Right atrium auricular region (tissue), 2 donors: ENCODE data around the gene VWA8. TPM values are rescaled to one million over a fixed set of nuclear protein-coding genes. Genes with fewer than 3 reads are reported as not detected.
A peak's percentile ranks its signal among the peaks of the same experiment; 100 is the strongest.

Experiments used
- DNase-seq: peaks from one replicate; pipeline ENCODE4 v3.0.0-alpha.2; 2019; ENCODE audit warnings: low spot score
- H3K27ac ChIP-seq, 2 donors: fragments of 200-600 bp; sonication (generic); 1 replicate in 1 of 2; 2 replicates in 1 of 2; pipeline ENCODE4 v1.5.1; 2016 to 2019
- H3K27me3 ChIP-seq, 2 donors: fragments of 200-600 bp; sonication (generic); one replicate each; pipeline versions ENCODE4 v1.5.1 to v1.6.0; 2017 to 2019
- H3K36me3 ChIP-seq: fragments of 200-600 bp; sonication (generic); one replicate; pipeline ENCODE4 v1.5.1; 2016
- H3K4me1 ChIP-seq, 2 donors: fragments of 200-600 bp; sonication (generic); one replicate each; pipeline versions ENCODE4 v1.5.1 to v1.6.0; 2017 to 2019
- H3K4me3 ChIP-seq, 2 donors: fragments of 200-600 bp; sonication (generic); 1 replicate in 1 of 2; 2 replicates in 1 of 2; pipeline ENCODE4 v1.5.1; 2017 to 2019; ENCODE audit warnings: mild to moderate bottlenecking in 1 of 2, moderate library complexity in 1 of 2
- H3K9me3 ChIP-seq, 2 donors: fragments of 200-600 bp; sonication (generic); one replicate each; pipeline ENCODE4 v1.5.1; 2019
- total RNA-seq, 2 donors: library from RNA; depleted of rRNA; stranded (reverse); fragments of >200 nt; gene quantifications; one replicate each; pipeline ENCODE4 v1.1.0, GENCODE V29; 2016
- TF ChIP-seq, protein P1 (sequence below), 2 donors: fragments of 200-600 bp; sonication (generic); IDR thresholded peaks; one replicate each; pipeline ENCODE4 v1.5.1; 2019; ENCODE audit warnings: antibody characterized with exemption in 2 of 2

Gene VWA8
- total RNA-seq, 2 donors from 2014 or later: 25.9 to 32.8 TPM

DNA sequence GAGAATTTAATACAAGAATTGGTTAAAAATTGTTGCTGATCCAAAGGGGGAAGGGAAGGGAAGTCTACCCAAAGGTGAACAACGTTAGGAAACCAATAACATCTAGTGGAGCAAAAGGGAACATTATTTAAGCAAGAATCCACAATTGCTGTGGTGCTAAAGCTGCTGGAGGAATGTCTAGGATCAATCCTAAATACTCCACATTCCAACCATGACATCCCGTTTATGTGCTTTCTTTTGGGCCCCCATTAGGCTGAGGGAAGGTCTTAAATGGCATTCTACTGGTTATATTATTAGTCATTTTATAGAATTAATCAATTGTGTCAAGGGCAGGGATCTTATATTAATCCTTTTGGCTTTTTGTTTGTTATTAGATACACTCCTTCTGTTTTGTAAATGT lies 39.9 kb upstream of the VWA8 start:
- no peaks in the 10 kb centered on the region for H3K27me3 ChIP-seq
- no peak overlapping the region for H3K4me3 ChIP-seq
- H3K36me3 ChIP-seq: no peaks in the 10 kb centered on the region
- no peak for DNase-seq
- TF ChIP-seq, protein P1, sequence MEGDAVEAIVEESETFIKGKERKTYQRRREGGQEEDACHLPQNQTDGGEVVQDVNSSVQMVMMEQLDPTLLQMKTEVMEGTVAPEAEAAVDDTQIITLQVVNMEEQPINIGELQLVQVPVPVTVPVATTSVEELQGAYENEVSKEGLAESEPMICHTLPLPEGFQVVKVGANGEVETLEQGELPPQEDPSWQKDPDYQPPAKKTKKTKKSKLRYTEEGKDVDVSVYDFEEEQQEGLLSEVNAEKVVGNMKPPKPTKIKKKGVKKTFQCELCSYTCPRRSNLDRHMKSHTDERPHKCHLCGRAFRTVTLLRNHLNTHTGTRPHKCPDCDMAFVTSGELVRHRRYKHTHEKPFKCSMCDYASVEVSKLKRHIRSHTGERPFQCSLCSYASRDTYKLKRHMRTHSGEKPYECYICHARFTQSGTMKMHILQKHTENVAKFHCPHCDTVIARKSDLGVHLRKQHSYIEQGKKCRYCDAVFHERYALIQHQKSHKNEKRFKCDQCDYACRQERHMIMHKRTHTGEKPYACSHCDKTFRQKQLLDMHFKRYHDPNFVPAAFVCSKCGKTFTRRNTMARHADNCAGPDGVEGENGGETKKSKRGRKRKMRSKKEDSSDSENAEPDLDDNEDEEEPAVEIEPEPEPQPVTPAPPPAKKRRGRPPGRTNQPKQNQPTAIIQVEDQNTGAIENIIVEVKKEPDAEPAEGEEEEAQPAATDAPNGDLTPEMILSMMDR (IDR thresholded peaks at IDR 0.05): no peak
- no peaks in the 10 kb centered on the region for H3K9me3 ChIP-seq
- H3K27ac ChIP-seq: no peak overlapping the region
- H3K4me1 ChIP-seq: no peaks in the 10 kb centered on the region

DNA sequence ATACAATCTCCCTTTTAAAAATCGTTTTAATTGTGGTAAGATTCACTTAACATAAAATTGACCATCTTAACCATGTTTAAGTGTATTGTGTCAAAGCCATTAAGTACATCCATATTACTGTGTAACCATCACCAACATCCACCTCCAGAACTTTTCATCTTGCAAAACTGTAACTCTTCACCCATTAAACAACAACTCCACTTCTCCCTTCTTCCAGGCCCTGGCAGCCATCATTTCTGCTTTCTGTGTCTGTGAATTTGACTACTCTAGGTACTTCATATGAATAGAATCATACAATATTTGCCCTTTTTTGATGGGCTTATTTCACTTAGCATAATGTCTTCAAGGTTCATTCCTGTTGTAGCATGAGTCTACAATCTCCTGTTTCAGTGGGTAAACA lies 36.5 kb upstream of the VWA8 start:
- Histone ChIP-seq H3K27me3 (no peaks in the 10 kb centered on the region), H3K36me3 (no peaks in the 10 kb centered on the region), H3K4me1 (no peaks in the 10 kb centered on the region), H3K4me3 (no peak overlapping the region), H3K27ac (no peak overlapping the region), H3K9me3 (no peaks in the 10 kb centered on the region)
- TF ChIP-seq, protein P1 (IDR thresholded peaks at IDR 0.05): no peak
- no peak for DNase-seq

DNA sequence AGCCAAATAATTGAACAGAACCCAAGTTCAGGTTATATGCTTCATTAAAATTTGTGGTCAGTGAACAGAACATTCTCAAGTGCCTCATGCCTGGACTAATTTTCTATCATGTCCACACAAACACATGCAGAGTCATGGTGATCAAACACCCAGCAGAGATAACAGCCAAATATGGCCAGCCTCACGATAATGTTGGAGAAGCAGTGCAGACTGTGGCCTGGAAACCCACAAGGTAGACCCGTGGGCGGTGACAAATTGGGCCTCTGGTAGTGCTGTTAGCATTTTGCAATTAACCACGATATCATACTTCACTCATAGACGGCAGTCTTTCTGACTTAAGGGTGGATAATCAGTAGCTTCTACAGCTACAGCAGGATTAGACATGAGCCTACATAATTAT lies 35.0 kb upstream of the VWA8 start:
- Histone ChIP-seq H3K27me3 (no peaks in the 10 kb centered on the region), H3K9me3 (no peaks in the 10 kb centered on the region), H3K36me3 (no peaks in the 10 kb centered on the region), H3K4me3 (no peak overlapping the region), H3K4me1 (no peaks in the 10 kb centered on the region), H3K27ac (peak overlapping the region in 1 of 2 donors; percentile 25)
- DNase-seq: no peak
- TF ChIP-seq, protein P1 (IDR thresholded peaks at IDR 0.05): no peak

DNA sequence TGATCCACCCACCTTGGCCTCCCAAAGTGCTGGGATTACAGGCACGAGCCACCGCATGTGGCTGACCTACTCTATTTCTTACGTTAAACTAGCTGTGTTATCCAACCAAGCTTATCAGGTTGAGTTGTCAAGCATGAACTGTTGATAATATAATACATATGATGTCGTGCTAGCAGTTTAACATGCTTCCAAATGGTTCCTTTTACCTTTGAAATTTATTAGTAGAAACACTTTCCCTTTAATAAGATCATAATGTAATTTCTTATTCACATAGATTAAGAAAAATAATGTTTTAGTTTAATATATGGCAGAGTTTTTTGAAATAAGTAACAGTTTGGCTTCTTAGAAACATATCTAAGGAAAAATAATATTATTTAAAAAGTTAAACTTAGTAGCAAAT lies 34.4 kb upstream of the VWA8 start:
- Histone ChIP-seq H3K4me3 (no peak overlapping the region), H3K36me3 (no peaks in the 10 kb centered on the region), H3K27me3 (no peaks in the 10 kb centered on the region), H3K27ac (peak overlapping the region in 1 of 2 donors; percentile 25), H3K4me1 (no peaks in the 10 kb centered on the region), H3K9me3 (no peaks in the 10 kb centered on the region)
- TF ChIP-seq, protein P1 (IDR thresholded peaks at IDR 0.05): no peak
- DNase-seq: no peak

DNA sequence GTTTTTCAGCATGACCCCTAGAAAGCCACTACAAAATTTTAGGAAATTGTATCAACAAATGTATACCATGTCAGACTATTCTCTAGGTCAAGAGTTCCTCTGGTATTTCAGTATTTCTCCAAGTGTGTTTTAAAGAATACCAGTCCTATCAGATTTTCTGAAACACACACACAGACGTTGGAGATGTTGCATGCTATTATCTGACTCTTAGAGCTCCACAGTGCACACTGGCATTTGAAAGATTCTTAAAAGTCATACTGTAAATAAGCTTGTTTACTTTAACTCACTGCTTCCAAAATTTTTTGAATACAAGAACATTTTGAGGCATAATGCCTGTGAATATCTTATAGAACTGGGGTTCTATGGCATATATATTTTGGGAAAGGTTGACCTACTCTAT lies 33.8 kb upstream of the VWA8 start:
- Histone ChIP-seq H3K27me3 (no peaks in the 10 kb centered on the region), H3K4me3 (no peak overlapping the region), H3K4me1 (no peaks in the 10 kb centered on the region), H3K36me3 (no peaks in the 10 kb centered on the region), H3K9me3 (no peaks in the 10 kb centered on the region), H3K27ac (no peak overlapping the region)
- TF ChIP-seq, protein P1 (IDR thresholded peaks at IDR 0.05): no peak
- no peak for DNase-seq

DNA sequence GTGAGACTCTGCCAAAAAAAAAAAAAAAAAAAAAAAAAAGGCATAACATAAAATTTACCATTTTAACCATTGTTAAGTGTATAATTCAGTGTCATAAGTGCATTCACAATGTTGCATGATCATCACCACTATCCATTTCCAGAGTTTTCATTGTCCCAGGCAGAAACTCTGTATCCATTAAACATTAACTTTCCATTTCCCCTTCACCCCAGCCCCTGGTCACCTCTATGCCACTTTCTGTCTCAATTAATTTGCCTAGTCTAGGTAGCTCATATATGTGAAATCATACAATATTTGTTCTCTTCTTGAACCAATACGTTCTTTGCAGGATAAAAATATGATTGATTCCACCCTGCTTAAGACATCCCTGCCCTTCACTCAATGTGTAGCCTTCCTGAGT lies 31.0 kb upstream of the VWA8 start:
- no peaks in the 10 kb centered on the region for H3K36me3 ChIP-seq
- no peak for DNase-seq

More for the DNA sequence above, 31.0 kb upstream of the VWA8 start:
- Histone ChIP-seq H3K27me3 (no peaks in the 10 kb centered on the region), H3K27ac (no peak overlapping the region), H3K4me1 (no peaks in the 10 kb centered on the region), H3K9me3 (no peaks in the 10 kb centered on the region), H3K4me3 (no peak overlapping the region)
- TF ChIP-seq, protein P1 (IDR thresholded peaks at IDR 0.05): no peak
